ENCODE data around the gene ERICH6.

ERICH6 gene

GRCh38 chr3:150739200-150739863 is 35.6 kb upstream of the ERICH6 start:
- Mint-ChIP-seq H3K9me3 (no peaks in the 10 kb centered on the region), H3K27me3 (ENCODE audit: low read depth) (no peaks in the 10 kb centered on the region), H3K36me3 (ENCODE audit: low read depth) (peaks cover 9% of the 10 kb centered on the region), H3K4me3 (no peak overlapping the region), H3K4me1 (peaks cover 11% of the 10 kb centered on the region), H3K27ac (no peak overlapping the region)
- no peak for TF ChIP-seq CTCF (IDR thresholded peaks at IDR 0.05; ENCODE audit: unreplicated experiment in 3 of 3)

GRCh38 chr3:150738688-150739087 is 35.0 kb upstream of the ERICH6 start:
- Mint-ChIP-seq H3K9me3 (no peaks in the 10 kb centered on the region), H3K36me3 (ENCODE audit: low read depth) (peaks cover 9% of the 10 kb centered on the region), H3K27me3 (ENCODE audit: low read depth) (no peaks in the 10 kb centered on the region), H3K4me1 (peaks cover 4% of the 10 kb centered on the region), H3K4me3 (no peak overlapping the region), H3K27ac (no peak overlapping the region)
- TF ChIP-seq CTCF (IDR thresholded peaks at IDR 0.05; ENCODE audit: unreplicated experiment in 3 of 3) = no peak

GRCh38 chr3:150737874-150738679 is 34.4 kb upstream of the ERICH6 start:
- Mint-ChIP-seq H3K27ac (no peak overlapping the region), H3K9me3 (no peaks in the 10 kb centered on the region), H3K4me3 (no peak overlapping the region), H3K4me1 (no peaks in the 10 kb centered on the region), H3K27me3 (ENCODE audit: low read depth) (no peaks in the 10 kb centered on the region), H3K36me3 (ENCODE audit: low read depth) (peaks cover 9% of the 10 kb centered on the region)
- TF ChIP-seq CTCF (IDR thresholded peaks at IDR 0.05; ENCODE audit: unreplicated experiment in 3 of 3) = no peak

- Mint-ChIP-seq H3K27ac (no peak overlapping the region), H3K9me3 (no peaks in the 10 kb centered on the region), H3K4me1 (no peaks in the 10 kb centered on the region), H3K36me3 (ENCODE audit: low read depth) (peaks cover 2% of the 10 kb centered on the region), H3K27me3 (ENCODE audit: low read depth) (no peaks in the 10 kb centered on the region), H3K4me3 (no peak overlapping the region)
- no peak for TF ChIP-seq CTCF (IDR thresholded peaks at IDR 0.05; ENCODE audit: unreplicated experiment in 3 of 3)
Observed at GRCh38 chr3:150736903-150737832, 33.4 kb upstream of the ERICH6 start.

GRCh38 chr3:150736316-150736719 is 32.6 kb upstream of the ERICH6 start:
- Mint-ChIP-seq H3K27ac (no peak overlapping the region), H3K9me3 (no peaks in the 10 kb centered on the region), H3K27me3 (ENCODE audit: low read depth) (no peaks in the 10 kb centered on the region), H3K4me3 (no peak overlapping the region), H3K36me3 (ENCODE audit: low read depth) (no peaks in the 10 kb centered on the region), H3K4me1 (no peaks in the 10 kb centered on the region)
- TF ChIP-seq CTCF (IDR thresholded peaks at IDR 0.05; ENCODE audit: unreplicated experiment in 3 of 3) = no peak

All from nephron (organoid).